GM18858 (cell line): ENCODE results near the gene CDS2.

Experiments used
- ATAC-seq: cut with Tn5 transposase; IDR thresholded peaks from one replicate; pipeline ENCODE4 v1.9.1; 2021; ENCODE audit not compliant: unreplicated experiment

CDS2 gene

DNA sequence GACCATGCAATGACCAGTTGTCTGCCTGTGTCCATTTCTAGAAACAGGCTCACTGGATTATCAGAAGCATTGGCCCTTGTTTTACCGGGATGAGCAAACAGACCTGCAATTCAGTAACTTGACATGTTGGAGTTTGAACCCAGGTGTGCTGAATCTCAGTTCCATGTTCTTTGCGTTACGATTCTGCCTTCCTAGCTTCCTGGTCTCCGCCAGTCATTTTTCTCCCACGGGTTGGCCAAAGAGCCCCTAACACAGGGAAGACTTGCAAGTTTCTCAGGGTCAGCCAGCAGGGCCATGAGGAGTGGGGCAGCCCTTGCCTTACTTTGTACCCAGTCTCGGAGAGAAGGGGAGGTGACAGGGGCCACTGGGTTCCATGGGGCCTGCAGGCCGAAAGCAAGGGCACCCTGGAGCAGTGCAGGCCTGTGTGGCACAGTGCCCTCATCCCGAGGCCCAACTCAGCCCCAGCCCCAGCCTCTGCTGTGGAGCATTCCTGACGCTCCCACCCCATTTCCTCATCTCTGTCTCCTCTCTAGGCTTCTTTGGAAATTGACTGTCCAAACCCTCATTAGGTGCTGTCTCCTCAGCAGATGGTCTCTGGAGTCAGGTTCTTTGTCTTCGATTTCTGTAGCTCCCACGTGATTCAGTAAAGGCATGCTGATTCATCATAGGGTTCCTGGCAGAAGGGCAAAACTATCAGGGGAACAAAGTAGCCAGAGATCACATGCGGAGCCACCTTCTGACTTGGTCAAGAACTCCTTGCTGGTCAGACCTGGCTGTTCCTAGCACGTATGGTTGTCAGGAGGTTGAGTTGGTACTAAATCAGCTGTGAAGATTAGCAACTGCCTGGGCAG lies 23.6 kb downstream of the CDS2 start:
- no peak for ATAC-seq

DNA sequence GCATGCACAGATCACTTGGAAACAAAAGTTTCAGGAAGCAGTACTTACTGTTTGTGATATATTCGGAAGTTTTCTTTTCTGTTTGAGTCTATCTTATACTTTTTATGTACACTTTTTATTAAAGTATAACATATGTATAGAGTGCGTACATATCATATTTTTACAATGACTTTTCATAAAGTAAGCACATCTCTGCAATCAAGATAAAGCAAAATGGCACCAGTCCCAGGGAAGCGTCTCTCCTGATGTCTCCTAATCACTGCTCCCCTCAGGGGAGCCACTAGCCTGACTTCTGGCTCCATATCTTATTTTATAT lies 26.3 kb downstream of the CDS2 start:
- ATAC-seq, result no peak

DNA sequence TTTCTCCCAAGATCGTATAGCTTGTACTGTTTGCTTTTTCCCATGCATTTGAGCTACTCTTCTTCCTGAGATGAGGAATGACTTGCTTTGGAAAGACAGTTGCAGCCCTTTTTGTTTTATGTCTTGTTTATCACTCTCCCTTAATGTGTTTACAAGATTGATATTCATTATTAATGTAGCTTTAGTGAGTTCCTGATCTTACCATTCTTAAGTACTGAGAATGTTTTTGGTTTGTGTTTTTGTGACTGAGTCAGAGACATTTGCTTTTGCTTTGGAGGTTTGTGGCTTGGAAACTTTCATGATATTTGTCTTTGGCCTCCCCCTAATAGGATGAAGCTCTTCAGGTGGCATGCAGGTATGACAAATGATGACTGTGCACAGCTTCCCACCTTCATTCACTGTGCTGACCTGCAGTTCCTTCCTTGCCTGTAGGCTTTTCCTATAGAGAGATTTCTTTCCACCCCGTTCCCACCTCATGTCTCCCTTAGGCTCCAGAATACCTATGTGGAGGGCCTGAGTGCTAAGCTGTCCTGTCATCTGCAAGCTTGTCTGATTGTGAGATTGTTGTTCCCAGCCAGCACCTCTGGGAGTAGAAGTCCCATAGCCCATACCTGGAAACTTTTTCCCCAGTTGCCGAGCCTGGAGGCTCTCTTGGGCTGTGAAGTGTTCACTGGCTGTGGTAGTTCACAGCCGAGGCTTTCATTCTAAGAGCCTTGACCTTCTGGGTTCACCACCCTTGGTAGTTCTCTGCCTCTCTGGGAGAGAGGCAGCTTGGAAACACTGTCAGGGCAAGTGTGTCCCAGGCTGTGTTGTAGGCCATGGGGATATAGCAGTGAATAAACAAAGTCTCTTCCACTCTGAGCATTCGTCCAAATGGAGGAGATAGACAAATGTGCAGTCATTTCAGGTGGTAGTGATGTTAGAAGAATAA lies 27.1 kb downstream of the CDS2 start:
- ATAC-seq, result no peak

DNA sequence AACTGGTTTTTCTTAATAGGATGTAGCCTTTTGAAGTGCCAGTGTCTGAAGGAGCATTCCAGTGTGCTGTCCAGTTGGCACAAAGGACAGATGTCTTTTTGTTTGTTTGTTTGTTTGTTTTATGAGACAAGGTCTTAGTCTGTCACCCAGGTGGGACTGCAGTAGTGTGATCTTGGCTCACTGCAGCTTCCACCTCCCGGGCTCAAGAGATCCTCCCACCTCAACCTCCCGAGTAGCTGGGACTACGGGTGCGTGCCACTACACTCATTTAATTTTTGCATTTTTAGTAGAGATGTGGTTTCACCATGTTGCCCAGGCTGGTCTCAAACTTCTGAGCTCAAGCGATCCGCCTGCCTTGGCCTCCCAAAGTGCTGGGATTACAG lies 27.7 kb downstream of the CDS2 start:
- no peak for ATAC-seq

DNA sequence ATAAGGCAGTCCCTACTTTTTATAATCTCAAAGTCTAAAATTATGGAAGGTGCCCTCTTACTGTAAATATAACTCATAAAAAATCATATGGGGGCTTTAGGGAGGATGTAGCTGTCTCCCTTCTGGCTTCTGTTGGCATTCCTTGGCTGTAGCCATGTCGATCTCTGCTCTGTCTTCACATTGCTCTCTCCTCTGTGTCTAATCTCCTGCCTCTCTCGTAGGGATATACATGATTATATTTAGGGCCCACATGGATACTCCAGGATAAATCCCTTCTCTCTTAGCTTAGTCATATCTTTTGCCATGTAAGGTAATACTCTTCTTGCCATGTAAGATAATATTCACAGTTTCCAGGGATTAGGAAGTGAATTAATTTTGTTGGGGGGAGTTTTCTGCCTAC lies 28.6 kb downstream of the CDS2 start:
- no peak for ATAC-seq

DNA sequence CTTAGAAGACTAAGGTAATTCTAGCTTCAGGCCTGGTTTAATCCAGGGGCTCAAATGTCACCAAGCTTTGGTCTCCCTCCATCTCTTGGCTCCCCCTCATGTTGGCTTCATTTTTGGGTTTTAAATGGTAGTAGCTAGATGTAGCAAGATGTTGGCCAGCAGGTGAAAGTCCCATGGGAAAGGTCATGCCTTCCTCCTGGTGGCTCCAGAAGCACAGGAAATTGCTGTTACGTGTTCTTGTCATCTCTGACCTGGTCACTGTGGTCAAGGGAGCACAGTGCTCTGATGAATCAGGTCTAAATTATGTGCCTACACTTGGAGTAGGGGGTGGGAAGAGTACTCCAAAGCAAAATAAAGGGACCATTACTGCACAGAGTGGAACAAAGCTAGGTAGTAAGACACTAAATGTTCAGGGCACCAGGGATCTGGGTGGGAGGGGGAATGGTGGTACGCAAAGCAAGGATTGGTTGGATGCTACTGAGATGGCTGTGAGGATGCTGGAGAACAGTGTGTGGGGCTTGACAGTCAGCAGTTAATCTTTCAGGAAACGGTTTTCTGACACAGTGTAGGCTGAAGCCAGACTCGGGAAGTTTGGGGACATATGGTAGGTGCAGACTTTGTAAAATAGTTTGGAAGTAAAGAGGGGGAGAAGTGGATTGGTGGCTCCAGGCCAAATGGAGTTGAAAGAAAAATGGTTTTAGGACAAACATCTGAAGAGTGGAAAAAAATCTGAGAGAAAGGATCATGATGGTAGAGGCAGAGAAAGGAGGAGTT lies 30.1 kb downstream of the CDS2 start:
- ATAC-seq, result no peak

DNA sequence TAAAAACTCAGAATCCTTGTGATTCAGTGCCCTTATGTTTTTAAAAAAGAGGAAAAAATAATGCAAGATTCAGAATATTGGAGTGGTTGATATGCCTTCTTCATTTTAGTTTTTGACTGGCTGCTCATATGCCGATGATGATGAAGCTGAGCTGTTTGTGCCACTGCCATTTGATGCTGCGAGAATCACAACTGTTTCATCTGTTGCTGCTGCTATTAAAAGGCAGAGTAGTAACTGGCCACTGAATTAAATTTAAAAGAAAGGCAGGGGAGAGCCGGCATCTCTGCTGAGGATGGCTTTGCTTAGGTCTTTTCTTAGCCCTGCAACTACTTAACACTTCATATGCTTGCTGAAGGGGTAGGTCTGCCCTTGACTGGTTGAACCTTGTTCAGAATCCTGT lies 33.1 kb downstream of the CDS2 start:
- no peak for ATAC-seq

DNA sequence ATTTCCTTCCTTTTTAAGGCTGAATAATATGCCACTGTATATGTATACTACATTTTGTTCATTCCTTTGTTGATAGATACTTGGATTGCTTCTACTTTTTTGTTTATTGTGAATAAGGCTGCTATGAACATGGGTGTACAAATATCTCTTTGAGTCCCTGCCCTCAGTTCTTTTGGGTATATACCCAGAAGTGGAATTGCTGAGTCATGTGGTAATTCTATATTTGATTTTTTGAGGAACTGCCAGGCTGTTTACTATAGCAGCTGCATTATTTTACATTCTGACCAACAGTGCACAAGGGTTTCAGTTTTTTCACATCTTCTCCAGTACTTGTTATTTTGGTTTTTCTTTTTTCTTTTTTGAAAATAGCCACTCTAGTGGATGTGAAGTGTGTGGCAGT lies 34.1 kb downstream of the CDS2 start:
- ATAC-seq, result no peak

DNA sequence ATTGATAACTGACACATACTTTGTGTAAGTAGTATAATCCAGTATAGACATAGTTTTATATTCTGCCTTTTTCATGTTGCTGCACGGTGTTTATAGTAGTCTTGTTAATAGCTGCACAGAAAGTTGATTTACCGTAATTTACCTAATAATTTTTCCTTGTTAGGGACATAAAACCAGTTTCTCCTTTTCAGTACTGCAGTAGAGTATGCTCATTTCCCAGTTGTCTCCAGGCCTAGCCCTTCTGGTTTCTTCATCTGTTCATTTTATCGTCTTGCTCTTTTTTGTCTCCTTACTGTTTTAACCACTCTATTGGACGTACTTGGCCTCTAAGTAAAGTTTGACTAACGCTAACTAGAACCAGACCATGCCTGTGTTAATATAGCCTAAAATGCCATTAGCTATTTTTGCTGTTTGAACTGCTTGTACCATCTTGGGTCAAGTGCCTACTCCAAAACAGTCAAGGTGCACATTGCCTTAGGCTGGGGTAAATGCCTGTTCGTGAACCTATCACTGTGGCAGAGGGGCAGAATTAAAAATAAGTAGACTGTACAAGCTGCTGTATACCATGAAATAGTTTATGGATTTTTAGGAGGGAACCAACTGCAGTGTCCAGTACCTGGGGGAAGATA lies 34.8 kb downstream of the CDS2 start:
- no peak for ATAC-seq

DNA sequence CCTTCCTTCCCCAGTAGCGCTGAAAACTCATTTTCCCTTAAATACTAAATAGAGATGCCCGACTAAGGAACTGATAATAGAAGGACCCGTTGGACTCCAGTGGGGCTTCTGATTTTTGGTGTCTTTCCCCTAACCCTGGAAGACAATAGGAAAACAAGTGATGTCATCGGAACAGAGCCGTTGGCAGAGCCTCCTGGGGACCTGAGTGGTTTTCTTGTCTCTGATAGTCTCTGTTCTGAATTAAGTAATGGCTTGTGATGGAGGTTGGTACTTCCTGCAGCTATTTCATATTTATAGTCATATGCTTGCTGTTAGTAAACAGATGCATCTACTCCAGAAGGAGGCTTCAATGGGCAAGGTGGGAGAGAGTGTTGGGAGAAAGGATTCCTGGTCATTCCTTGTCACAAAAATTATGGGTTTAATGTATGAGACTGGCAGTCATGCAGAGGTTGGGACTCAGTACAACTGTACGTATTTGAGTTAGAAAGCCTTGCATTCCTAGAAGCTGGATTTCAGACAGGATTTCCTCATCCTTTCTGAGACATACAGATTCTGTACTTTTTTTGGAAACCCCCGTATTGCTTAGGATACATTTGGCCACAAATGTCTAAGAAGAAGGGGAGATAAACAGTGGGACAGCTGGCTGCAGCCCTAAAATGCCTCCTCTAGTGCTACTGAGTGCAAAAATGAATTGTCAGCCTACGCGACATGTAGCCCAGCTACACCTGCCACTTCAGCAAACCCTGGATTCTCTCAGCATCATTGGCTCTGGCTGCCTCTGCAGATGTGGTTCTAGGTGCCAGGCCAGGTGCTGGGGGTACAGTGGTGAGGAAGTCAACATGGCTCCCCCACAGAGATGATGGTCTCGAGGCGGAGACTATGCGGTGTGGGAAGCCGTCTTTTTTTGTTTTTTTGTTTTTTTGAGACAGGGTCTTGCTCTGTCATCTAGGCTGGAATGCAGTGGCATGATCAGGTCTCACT lies 38.1 kb downstream of the CDS2 start:
- ATAC-seq, result no peak

DNA sequence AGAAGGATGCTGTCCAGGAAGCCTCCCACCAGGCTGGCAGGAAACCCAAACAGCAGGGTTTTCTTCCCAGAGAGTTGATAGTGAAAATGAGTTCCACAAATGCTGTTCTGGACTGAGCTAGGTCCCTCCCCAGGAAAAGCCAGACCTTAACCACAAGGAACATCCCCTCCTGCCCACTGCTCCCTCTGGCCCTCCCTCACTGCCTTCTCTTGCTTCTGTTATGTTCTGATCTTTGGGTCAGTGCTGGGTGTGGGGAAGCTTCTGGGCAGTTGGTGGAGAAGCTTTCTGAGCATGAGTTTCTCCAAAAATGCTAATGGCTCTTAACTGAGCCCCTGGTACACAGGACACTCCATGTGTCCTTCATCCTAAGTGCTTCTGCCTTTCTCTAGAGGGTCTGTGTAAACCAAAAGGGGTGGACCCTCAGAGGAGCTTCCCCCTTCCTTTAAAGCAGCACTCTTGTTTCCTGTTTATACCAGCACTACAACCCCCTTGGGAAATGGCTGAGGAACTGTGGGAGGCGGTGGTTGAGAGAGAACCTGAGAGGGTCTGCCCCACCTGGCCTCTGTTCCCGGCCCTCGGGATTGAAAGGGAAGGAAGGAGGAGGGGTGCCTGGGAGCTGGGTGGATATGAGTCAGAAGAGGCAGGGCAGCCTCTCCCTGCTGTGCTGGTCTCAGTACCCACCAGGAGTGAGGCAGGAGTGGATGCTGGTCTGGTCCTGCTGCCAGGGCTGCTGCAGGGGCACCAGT lies 42.0 kb downstream of the CDS2 start:
- no peak for ATAC-seq

DNA sequence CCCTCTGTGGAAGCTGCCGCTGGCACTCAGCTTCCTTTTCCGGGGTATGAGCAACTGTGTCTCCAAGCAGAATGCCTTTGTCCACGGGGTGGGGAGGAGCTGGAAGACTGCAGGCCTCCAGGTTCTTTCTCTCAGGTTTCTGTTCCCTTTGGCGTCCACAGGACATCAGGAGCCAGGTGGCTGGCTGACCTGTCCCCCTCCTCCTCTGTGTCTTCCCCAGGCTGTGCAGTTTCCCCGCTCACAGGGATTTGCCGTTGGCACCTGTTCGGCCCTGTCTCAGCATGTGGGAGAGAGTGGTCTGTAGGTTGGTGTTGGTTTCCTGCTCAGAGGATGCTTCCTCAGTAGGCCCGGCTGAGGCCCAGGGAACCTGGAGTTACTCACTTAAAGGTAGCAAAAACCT lies 43.5 kb downstream of the CDS2 start:
- ATAC-seq, result no peak

DNA sequence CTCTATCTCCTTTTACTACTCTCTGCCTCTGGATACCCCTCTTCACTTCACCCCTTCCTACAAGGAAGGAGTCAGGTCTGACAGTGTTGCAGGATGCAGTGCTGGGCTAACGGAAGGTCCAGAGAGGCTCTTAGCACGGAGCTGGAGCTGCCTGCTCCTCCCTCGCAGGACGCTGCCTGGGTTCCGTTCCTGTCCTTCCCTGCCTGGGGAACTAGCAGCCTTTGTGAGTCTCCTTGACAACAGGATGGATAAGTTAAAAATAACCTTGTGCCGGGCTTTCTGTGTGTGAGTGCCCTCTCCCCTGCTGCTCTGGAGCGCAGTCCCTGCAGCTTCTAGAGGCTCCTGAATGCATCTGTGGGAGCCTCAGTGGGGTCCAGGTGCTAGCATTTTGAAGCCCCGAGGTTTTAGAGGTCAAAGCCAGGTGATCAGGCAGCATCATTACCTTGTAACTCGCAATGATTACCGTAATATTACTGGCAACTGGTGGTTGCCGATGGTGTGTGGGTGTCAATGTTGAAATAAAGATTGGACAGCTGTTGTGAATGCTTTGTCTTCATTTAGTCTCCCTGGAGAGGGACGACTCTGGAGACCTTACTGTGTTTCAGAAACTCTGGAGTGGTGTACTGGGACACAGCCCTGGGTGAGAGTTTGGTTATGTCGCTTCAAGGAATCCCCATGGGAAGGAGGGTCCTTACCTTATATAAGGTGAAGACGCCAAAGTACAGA lies 44.4 kb downstream of the CDS2 start:
- no peak for ATAC-seq

DNA sequence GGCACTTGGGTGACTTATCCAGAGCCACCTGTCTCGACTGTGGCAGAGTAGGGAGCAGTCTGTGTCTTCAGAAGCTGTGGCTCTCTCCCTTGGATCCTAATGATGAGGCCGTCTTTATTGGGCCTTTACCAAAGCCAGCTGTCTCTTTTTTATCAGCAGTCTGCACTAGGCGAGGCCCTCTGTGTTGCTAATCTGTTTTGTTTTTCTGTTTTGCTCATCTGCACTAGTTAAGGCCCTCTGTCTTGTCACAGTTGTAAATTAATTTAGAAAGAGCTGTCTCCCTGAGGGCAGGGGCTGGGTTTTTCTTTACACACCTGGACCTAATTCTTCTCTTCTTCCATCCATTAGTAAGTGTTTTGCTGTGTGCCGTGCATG lies 45.0 kb downstream of the CDS2 start:
- no peak for ATAC-seq

DNA sequence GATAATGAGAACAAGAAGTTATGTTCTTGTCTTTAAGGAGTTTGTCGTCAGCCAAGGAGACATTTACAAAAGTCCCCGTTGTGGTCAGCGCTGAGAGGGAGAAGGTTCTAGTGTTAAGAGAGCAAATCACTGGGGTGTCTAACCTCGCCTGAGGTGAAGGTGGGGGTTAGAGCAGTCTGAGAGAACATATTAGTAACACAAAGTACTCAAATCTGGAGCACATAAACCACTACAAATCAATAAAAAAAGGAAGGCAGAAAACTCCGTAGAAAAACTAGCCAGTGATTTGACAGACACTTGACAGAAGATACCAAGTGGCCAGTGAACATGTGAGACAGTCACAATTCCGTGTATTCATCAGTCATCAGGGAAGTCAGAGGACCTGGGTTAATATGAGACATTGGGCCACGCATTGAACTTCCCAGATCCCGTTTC lies 45.4 kb downstream of the CDS2 start:
- no peak for ATAC-seq

DNA sequence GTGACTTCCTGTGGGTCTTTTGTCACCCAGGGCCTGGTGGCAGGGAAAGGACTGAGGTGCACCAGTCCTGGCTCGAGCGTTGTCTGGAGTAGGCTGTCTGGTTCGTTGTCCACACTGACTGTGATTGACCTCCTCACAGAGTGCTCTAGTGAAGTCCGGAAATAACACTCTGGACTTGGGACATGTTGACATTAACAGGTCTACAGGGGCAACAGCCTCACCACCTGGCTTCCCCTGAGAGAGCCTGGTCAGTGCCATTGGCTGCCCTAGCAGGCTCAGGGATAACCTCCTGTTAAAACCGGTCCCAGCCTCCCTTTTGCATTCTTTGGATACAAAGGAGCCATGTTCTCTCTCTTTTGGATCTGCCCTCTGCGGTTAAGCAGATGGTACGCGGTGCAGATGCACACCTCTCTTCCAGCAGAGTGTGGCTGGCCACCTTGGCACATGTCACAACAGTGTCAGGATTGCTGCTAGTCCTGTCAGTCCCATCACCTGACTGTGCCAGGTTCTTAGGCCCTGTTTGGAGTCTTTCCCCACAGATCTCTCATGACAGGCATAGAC lies 46.2 kb downstream of the CDS2 start:
- ATAC-seq, result no peak

DNA sequence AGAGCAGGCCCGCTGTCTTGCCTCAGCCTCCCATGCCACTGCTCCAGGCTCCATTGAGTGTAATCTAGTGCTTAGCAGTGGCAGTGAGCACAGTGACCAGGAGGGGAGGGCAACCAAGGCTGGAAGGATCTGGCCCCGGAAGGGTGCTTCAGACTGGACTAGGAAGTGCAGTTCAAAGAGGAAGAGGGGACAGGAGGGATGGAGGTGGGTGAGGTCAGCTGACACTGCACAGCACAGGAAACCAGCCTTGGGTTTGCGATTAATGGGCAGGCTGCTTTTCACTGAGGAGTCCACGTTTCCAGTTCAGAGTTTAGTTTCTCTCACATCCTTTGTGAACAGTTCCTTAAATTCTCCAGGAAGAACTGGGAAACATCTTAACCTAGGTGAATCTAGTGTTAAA lies 46.9 kb downstream of the CDS2 start:
- ATAC-seq, result no peak

DNA sequence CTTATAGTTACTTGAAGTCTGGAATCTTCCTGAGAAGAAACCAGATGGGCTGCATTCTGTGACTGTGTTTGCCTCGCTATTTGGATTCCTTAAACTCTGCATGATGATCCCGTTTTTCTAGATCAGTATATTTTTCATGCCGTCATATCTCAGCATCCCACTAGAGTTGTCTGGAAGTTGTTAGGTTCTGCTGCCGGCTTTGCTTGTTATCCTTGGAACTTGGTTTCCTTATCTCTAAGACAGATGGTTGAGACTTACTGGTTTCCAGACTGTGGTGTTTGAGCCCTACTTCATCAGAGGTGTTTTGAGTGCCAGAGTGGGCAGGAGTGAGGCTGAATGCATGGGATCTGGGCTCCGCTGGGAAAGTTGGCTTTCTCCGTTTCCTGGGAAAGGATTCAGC lies 50.3 kb downstream of the CDS2 start:
- ATAC-seq, result no peak
